HEK293 (cell line): ENCODE measurements around the gene EFCAB11.

Experiments used
- HOXA7 ChIP-seq: sonication (generic); formaldehyde crosslinking; IDR thresholded peaks from 2 replicates; pipeline ENCODE4 v1.8.1; 2022; ENCODE audit warnings: missing genetic modification reagents, borderline replicate concordance
- IKZF3 ChIP-seq: fragments of 450-650 bp; IDR thresholded peaks from 2 replicates; pipeline ENCODE4 v1.5.0; 2018; ENCODE audit warnings: missing biosample characterization, mild to moderate bottlenecking, missing genetic modification characterization, moderate library complexity
- ZBTB17 ChIP-seq: fragments of 450-650 bp; formaldehyde crosslinking; IDR thresholded peaks from 2 replicates; pipeline ENCODE4 v1.5.1; 2016; ENCODE audit warnings: missing biosample characterization, missing genetic modification characterization
- ZNF24 ChIP-seq: fragments of 450-650 bp; formaldehyde crosslinking; IDR thresholded peaks from 2 replicates; pipeline ENCODE4 v1.5.1; 2016; ENCODE audit warnings: missing biosample characterization, missing genetic modification characterization
- ZNF302 ChIP-seq: fragments of 450-650 bp; formaldehyde crosslinking; IDR thresholded peaks from 2 replicates; pipeline ENCODE4 v1.5.1; 2016; ENCODE audit warnings: missing biosample characterization, missing genetic modification characterization, low read depth
- ZNF596 ChIP-seq: fragments of 450-650 bp; IDR thresholded peaks from 2 replicates; pipeline ENCODE4 v1.5.0; 2018; ENCODE audit warnings: missing biosample characterization, mild to moderate bottlenecking, missing genetic modification characterization, moderate library complexity
- ZNF623 ChIP-seq: fragments of 450-650 bp; formaldehyde crosslinking; IDR thresholded peaks from 2 replicates; pipeline ENCODE4 v1.5.1; 2016; ENCODE audit warnings: missing biosample characterization, missing genetic modification characterization
- TF ChIP-seq, protein P1 (sequence below): fragments of 450-650 bp; formaldehyde crosslinking; IDR thresholded peaks from 2 replicates; pipeline ENCODE4 v1.5.1; 2016; ENCODE audit warnings: missing biosample characterization, missing genetic modification characterization
- TF ChIP-seq, protein P2 (sequence below): fragments of 450-650 bp; formaldehyde crosslinking; IDR thresholded peaks from 2 replicates; pipeline ENCODE4 v1.5.1; 2016; ENCODE audit warnings: missing biosample characterization, missing genetic modification characterization
- TF ChIP-seq, protein P3 (sequence below): fragments of 450-650 bp; formaldehyde crosslinking; optimal IDR thresholded peaks from 2 replicates; pipeline ENCODE3; 2016; ENCODE audit warnings: missing biosample characterization, mild to moderate bottlenecking, missing genetic modification characterization
- TF ChIP-seq, protein P4 (sequence below): fragments of 450-650 bp; formaldehyde crosslinking; IDR thresholded peaks from 2 replicates; pipeline ENCODE4 v1.5.1; 2016; ENCODE audit warnings: missing biosample characterization, missing genetic modification characterization
- TF ChIP-seq, protein P5 (sequence below): fragments of 450-650 bp; formaldehyde crosslinking; conservative IDR thresholded peaks from 2 replicates; pipeline ENCODE4 v1.5.1; 2016; ENCODE audit warnings: low read depth, missing biosample characterization, missing genetic modification characterization
- TF ChIP-seq, protein P6 (sequence below): fragments of 450-650 bp; IDR thresholded peaks from 2 replicates; pipeline ENCODE4 v1.5.1; 2018; ENCODE audit warnings: missing biosample characterization, mild to moderate bottlenecking, missing genetic modification characterization
- TF ChIP-seq, protein P7 (sequence below): fragments of 450-650 bp; formaldehyde crosslinking; IDR thresholded peaks from 2 replicates; pipeline ENCODE4 v1.5.1; 2016; ENCODE audit warnings: missing biosample characterization, missing genetic modification characterization, low read depth

DNA sequence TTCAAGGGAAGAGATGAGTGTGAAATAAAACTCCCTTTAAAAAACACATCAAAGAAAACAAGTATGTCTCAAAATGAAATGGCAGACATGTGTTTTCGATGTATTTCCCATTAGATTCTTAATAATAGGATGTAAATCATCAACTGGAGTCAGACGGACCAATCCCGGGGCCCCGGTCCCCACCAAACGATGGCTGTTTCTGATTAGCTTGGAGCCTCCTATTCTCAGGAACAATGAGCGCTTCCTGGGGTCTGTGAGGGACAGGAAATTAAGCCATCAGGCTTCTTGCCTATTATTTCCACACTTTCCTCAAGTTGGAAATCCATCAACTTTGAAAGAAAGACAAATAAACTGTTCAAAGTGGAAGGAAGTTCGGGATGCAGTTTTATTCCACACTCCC is 179.4 kb downstream of the EFCAB11 start:
- TF ChIP-seq, protein P1, sequence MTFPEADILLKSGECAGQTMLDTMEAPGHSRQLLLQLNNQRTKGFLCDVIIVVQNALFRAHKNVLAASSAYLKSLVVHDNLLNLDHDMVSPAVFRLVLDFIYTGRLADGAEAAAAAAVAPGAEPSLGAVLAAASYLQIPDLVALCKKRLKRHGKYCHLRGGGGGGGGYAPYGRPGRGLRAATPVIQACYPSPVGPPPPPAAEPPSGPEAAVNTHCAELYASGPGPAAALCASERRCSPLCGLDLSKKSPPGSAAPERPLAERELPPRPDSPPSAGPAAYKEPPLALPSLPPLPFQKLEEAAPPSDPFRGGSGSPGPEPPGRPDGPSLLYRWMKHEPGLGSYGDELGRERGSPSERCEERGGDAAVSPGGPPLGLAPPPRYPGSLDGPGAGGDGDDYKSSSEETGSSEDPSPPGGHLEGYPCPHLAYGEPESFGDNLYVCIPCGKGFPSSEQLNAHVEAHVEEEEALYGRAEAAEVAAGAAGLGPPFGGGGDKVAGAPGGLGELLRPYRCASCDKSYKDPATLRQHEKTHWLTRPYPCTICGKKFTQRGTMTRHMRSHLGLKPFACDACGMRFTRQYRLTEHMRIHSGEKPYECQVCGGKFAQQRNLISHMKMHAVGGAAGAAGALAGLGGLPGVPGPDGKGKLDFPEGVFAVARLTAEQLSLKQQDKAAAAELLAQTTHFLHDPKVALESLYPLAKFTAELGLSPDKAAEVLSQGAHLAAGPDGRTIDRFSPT (tag by site-specific recombination): no peak
- no peak for TF ChIP-seq ZBTB17
- no peak for TF ChIP-seq ZNF24 (tag by site-specific recombination)
- TF ChIP-seq ZNF302 (tag by site-specific recombination): no peak
- TF ChIP-seq, protein P2, sequence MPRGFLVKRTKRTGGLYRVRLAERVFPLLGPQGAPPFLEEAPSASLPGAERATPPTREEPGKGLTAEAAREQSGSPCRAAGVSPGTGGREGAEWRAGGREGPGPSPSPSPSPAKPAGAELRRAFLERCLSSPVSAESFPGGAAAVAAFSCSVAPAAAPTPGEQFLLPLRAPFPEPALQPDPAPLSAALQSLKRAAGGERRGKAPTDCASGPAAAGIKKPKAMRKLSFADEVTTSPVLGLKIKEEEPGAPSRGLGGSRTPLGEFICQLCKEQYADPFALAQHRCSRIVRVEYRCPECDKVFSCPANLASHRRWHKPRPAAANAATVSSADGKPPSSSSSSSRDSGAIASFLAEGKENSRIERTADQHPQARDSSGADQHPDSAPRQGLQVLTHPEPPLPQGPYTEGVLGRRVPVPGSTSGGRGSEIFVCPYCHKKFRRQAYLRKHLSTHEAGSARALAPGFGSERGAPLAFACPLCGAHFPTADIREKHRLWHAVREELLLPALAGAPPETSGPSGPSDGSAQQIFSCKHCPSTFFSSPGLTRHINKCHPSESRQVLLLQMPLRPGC: no peak
- TF ChIP-seq, protein P3, sequence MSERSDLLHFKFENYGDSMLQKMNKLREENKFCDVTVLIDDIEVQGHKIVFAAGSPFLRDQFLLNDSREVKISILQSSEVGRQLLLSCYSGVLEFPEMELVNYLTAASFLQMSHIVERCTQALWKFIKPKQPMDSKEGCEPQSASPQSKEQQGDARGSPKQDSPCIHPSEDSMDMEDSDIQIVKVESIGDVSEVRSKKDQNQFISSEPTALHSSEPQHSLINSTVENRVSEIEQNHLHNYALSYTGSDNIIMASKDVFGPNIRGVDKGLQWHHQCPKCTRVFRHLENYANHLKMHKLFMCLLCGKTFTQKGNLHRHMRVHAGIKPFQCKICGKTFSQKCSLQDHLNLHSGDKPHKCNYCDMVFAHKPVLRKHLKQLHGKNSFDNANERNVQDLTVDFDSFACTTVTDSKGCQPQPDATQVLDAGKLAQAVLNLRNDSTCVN: no peak
- TF ChIP-seq, protein P4, sequence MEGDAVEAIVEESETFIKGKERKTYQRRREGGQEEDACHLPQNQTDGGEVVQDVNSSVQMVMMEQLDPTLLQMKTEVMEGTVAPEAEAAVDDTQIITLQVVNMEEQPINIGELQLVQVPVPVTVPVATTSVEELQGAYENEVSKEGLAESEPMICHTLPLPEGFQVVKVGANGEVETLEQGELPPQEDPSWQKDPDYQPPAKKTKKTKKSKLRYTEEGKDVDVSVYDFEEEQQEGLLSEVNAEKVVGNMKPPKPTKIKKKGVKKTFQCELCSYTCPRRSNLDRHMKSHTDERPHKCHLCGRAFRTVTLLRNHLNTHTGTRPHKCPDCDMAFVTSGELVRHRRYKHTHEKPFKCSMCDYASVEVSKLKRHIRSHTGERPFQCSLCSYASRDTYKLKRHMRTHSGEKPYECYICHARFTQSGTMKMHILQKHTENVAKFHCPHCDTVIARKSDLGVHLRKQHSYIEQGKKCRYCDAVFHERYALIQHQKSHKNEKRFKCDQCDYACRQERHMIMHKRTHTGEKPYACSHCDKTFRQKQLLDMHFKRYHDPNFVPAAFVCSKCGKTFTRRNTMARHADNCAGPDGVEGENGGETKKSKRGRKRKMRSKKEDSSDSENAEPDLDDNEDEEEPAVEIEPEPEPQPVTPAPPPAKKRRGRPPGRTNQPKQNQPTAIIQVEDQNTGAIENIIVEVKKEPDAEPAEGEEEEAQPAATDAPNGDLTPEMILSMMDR (tag by site-specific recombination): no peak
- TF ChIP-seq, protein P5, sequence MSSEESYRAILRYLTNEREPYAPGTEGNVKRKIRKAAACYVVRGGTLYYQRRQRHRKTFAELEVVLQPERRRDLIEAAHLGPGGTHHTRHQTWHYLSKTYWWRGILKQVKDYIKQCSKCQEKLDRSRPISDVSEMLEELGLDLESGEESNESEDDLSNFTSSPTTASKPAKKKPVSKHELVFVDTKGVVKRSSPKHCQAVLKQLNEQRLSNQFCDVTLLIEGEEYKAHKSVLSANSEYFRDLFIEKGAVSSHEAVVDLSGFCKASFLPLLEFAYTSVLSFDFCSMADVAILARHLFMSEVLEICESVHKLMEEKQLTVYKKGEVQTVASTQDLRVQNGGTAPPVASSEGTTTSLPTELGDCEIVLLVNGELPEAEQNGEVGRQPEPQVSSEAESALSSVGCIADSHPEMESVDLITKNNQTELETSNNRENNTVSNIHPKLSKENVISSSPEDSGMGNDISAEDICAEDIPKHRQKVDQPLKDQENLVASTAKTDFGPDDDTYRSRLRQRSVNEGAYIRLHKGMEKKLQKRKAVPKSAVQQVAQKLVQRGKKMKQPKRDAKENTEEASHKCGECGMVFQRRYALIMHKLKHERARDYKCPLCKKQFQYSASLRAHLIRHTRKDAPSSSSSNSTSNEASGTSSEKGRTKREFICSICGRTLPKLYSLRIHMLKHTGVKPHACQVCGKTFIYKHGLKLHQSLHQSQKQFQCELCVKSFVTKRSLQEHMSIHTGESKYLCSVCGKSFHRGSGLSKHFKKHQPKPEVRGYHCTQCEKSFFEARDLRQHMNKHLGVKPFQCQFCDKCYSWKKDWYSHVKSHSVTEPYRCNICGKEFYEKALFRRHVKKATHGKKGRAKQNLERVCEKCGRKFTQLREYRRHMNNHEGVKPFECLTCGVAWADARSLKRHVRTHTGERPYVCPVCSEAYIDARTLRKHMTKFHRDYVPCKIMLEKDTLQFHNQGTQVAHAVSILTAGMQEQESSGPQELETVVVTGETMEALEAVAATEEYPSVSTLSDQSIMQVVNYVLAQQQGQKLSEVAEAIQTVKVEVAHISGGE (tag by site-specific recombination): no peak
- TF ChIP-seq IKZF3: no peak
- TF ChIP-seq, protein P6, sequence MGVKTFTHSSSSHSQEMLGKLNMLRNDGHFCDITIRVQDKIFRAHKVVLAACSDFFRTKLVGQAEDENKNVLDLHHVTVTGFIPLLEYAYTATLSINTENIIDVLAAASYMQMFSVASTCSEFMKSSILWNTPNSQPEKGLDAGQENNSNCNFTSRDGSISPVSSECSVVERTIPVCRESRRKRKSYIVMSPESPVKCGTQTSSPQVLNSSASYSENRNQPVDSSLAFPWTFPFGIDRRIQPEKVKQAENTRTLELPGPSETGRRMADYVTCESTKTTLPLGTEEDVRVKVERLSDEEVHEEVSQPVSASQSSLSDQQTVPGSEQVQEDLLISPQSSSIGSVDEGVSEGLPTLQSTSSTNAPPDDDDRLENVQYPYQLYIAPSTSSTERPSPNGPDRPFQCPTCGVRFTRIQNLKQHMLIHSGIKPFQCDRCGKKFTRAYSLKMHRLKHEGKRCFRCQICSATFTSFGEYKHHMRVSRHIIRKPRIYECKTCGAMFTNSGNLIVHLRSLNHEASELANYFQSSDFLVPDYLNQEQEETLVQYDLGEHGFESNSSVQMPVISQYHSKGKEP (tag by site-specific recombination): no peak
- TF ChIP-seq HOXA7 (CRISPR knock-in tag): no peak
- no peak for TF ChIP-seq ZNF623 (tag by site-specific recombination)
- TF ChIP-seq, protein P7, sequence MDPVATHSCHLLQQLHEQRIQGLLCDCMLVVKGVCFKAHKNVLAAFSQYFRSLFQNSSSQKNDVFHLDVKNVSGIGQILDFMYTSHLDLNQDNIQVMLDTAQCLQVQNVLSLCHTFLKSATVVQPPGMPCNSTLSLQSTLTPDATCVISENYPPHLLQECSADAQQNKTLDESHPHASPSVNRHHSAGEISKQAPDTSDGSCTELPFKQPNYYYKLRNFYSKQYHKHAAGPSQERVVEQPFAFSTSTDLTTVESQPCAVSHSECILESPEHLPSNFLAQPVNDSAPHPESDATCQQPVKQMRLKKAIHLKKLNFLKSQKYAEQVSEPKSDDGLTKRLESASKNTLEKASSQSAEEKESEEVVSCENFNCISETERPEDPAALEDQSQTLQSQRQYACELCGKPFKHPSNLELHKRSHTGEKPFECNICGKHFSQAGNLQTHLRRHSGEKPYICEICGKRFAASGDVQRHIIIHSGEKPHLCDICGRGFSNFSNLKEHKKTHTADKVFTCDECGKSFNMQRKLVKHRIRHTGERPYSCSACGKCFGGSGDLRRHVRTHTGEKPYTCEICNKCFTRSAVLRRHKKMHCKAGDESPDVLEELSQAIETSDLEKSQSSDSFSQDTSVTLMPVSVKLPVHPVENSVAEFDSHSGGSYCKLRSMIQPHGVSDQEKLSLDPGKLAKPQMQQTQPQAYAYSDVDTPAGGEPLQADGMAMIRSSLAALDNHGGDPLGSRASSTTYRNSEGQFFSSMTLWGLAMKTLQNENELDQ (tag by site-specific recombination): no peak
- no peak for TF ChIP-seq ZNF596 (tag by site-specific recombination)
